Subcutaneous adipose tissue (tissue), 4 donors: Measurements from ENCODE around the gene ETV5. TPM values are rescaled to one million over a fixed set of nuclear protein-coding genes. Genes with fewer than 3 reads are reported as not detected.

ENCODE experiments used
- small RNA-seq: library from RNA; depleted of rRNA; stranded (forward); fragments of <200 nt; gene quantifications from one replicate; pipeline ENCODE3, GENCODE V24; 2016
- total RNA-seq, 4 donors: library from RNA; depleted of rRNA; stranded (reverse); fragments of >200 nt; gene quantifications; one replicate each; pipeline ENCODE4 v1.1.0, GENCODE V29; 2016
- TF ChIP-seq, protein P1 (sequence below): fragments of 450-650 bp; IDR thresholded peaks from one replicate; pipeline ENCODE4 v1.5.1; 2016; ENCODE audit warnings: low read depth, mild to moderate bottlenecking, control low read depth, antibody characterized with exemption, moderate library complexity

Gene ETV5
- total RNA-seq, 4 donors from 2014 or later, result 9.1 to 15.3 (median 12.2) TPM

DNA sequence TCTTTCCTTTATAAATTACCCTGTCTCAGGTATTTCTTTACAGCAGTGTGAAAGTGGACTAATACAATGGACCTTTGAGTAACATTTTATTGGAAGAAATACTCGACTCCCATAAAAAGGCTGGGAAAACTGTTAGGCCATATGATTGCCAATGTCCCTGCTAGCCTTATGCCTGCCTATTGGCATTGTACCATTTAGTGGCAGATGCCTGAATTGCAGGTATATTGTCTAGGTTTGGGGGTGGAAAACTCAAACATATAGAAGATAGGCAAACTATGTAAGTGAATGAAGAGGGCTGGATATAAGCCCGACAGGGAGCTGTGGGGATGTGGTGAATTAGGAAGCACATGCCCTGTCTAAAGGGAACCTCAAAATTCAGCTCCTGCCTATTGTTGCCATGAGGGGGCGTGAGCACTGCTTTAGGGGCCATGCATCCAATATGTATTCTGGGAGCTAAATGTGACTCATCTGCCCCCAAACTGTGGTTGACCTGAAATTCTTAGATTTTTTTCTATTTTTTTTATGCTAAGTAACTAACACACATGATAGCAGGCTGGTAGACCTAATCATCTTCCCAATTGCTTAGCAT is 105.9 kb downstream of the ETV5 start:
- TF ChIP-seq, protein P1, sequence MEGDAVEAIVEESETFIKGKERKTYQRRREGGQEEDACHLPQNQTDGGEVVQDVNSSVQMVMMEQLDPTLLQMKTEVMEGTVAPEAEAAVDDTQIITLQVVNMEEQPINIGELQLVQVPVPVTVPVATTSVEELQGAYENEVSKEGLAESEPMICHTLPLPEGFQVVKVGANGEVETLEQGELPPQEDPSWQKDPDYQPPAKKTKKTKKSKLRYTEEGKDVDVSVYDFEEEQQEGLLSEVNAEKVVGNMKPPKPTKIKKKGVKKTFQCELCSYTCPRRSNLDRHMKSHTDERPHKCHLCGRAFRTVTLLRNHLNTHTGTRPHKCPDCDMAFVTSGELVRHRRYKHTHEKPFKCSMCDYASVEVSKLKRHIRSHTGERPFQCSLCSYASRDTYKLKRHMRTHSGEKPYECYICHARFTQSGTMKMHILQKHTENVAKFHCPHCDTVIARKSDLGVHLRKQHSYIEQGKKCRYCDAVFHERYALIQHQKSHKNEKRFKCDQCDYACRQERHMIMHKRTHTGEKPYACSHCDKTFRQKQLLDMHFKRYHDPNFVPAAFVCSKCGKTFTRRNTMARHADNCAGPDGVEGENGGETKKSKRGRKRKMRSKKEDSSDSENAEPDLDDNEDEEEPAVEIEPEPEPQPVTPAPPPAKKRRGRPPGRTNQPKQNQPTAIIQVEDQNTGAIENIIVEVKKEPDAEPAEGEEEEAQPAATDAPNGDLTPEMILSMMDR, result no peak

DNA sequence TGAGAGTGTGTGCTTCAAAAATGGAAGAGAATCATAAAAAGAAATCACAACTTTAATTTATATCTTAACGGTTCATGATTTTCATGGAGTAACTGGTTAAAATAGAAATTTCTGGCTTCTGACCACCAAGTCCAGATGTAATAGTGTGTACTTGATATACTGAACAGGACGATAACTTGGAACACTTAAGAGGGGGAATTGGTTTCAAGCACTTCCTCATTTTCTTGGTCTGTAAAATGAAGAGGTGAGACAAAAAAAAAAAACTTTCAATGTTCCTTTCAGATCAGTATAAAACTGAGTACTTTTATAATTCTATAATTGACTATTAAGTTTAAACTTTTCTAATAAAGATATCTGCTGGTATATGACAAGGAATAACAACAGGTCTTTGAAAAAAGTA is 107.0 kb downstream of the ETV5 start:
- TF ChIP-seq, protein P1, result no peak

DNA sequence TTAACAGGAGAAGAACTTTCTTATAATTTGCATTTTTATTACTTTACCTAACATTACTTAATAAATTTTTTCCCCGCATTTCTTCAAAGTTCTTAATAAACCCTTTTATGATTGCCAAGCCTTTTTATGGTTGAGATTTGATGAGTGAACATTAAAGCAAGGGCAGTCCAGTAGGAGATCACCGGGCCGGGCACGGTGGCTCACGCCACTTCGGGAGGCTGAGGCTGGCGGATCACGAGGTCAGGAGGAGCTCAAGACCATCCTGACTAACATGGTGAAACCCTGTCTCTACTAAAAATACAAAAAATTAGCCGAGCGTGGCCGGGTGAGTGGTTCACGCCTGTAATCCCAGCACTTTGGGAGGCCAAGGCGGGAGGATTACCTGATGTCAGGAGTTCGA is 109.7 kb downstream of the ETV5 start:
- TF ChIP-seq, protein P1, result no peak

DNA sequence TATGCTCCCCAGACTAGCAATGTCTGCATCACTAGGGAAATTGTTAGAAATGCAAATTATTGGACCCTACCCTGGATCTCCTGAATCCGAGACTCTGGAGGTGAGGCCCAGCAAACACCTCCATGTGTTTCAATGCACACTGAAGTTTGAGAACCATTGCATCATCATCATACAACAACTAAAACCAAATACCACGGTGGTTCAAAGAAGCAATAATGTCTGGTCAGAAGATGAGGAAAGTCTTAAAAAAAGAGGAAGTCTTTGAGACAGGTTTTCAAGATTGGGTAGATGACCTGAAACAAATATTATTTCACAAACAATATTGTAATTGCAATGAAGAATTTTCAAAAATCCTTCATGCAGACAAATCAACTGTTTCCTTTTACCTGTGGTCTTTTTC is 110.8 kb downstream of the ETV5 start:
- TF ChIP-seq, protein P1, result no peak

DNA sequence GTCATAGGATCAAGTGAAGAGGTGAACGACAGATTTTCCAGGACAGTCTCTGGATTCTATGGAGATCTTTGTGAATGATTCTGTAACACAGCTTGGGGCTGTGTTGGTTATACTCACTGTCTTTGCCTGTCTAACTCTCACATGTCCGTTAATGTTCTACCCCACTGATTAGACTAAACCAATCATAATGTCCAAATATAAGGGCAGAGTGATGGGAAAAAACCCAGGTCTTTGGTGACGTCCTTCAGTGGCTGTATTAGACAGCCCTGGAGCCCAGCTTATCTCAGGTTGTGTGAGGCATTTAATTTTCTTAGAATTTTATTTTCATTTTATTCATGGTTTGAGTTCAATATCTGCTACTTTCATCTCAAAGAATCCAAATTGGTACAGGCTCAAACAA is 111.8 kb downstream of the ETV5 start:
- TF ChIP-seq, protein P1, result no peak

Small RNA genes lying within 50 kb of the gene (small RNA-seq; reads per million reads assigned to genes)
- not detected for gene RF00017

Other genes starting within 250 kb of the ETV5 start
- 100 to 1,000 TPM; 118 to 237 (median 126) TPM for gene TRA2B, start 171.1 kb downstream of the ETV5 start, total RNA-seq